Measurements from ENCODE around the gene MBD3L2.
A peak's percentile ranks its signal among the peaks of the same experiment; 100 is the strongest.
"Not testable (repeated sequence)": the region's sequence is repeated elsewhere in the genome, so short reads cannot be mapped to it uniquely, and the experiment has no call there.

Gene MBD3L2

GRCh38 chr19:7049021-7049420 lies at the start of gene MBD3L2:
Gene MBD3L2, plus strand, starts transcription at chr19:7049321. Its CDS starts 53 bp downstream, at chr19:7049374.
- DNase-seq, result not testable (repeated sequence)

GRCh38 chr19:6999933-7000332 lies 49.2 kb upstream of the MBD3L2 start:
- DNase-seq, result no peak

GRCh38 chr19:7000333-7000732 lies 48.8 kb upstream of the MBD3L2 start:
- DNase-seq, result no peak

GRCh38 chr19:7000816-7001215 lies 48.3 kb upstream of the MBD3L2 start:
- DNase-seq, result no peak

- DNase-seq, result no peak
Observed at GRCh38 chr19:7004313-7004931, 44.7 kb upstream of the MBD3L2 start.

- no peak for DNase-seq
Observed at GRCh38 chr19:7006135-7006704, 42.9 kb upstream of the MBD3L2 start.

- no peak for DNase-seq
Observed at GRCh38 chr19:7007859-7008258, 41.3 kb upstream of the MBD3L2 start.

- no peak for DNase-seq
Observed at GRCh38 chr19:7010722-7011593, 38.2 kb upstream of the MBD3L2 start.

GRCh38 chr19:7013678-7014077 lies 35.4 kb upstream of the MBD3L2 start:
- peak; percentile 40 for DNase-seq

GRCh38 chr19:7018828-7019227 lies 30.3 kb upstream of the MBD3L2 start:
- no peak for DNase-seq

- DNase-seq, result not testable (repeated sequence)
Observed at GRCh38 chr19:7021331-7021730, 27.8 kb upstream of the MBD3L2 start, which contains the start of gene MBD3L2B. Gene MBD3L2B, minus strand, starts transcription at chr19:7021431. Its CDS starts 34 bp downstream, at chr19:7021397.

- DNase-seq, result not testable (repeated sequence)
Observed at GRCh38 chr19:7028790-7029189, 20.3 kb upstream of the MBD3L2 start.

- DNase-seq, result not testable (repeated sequence)
Observed at GRCh38 chr19:7030278-7030677, 18.8 kb upstream of the MBD3L2 start, which contains the start of gene MBD3L5. Gene MBD3L5, plus strand, starts transcription at chr19:7030578. Its CDS starts 34 bp downstream, at chr19:7030612.

GRCh38 chr19:7040079-7040478 lies 9.0 kb upstream of the MBD3L2 start, which contains the start of gene MBD3L4:
Gene MBD3L4, minus strand, starts transcription at chr19:7040179. Its CDS starts 35 bp downstream, at chr19:7040144.
- not testable (repeated sequence) for DNase-seq

GRCh38 chr19:7041563-7041962 lies 7.6 kb upstream of the MBD3L2 start:
- not testable (repeated sequence) for DNase-seq

- DNase-seq, result not testable (repeated sequence)
Observed at GRCh38 chr19:7051421-7051820, 2.3 kb downstream of the MBD3L2 start.

GRCh38 chr19:7052896-7053295 lies 3.8 kb downstream of the MBD3L2 start:
- not testable (repeated sequence) for DNase-seq

GRCh38 chr19:7054635-7055368 lies 5.7 kb downstream of the MBD3L2 start:
- DNase-seq, result not testable (repeated sequence)

- DNase-seq, result not testable (repeated sequence)
Observed at GRCh38 chr19:7055679-7056078, 6.6 kb downstream of the MBD3L2 start.

GRCh38 chr19:7056371-7056770 lies 7.2 kb downstream of the MBD3L2 start:
- not testable (repeated sequence) for DNase-seq

GRCh38 chr19:7058576-7058975 lies 9.5 kb downstream of the MBD3L2 start, which contains the start of gene MBD3L3:
Gene MBD3L3, minus strand, starts transcription at chr19:7058676. Its CDS starts 71 bp downstream, at chr19:7058605.
- not testable (repeated sequence) for DNase-seq

- DNase-seq, result not testable (repeated sequence)
Observed at GRCh38 chr19:7059977-7060376, 10.9 kb downstream of the MBD3L2 start.
